HepG2 (cell line): Measurements from ENCODE around the gene RAB23. TPM values are rescaled to one million over a fixed set of nuclear protein-coding genes. Genes with fewer than 3 reads are reported as not detected.
A peak's percentile ranks its signal among the peaks of the same experiment; 100 is the strongest.

Source experiments
- BHLHE40 ChIP-seq: IDR thresholded peaks from 2 replicates; pipeline ENCODE4 v1.6.1; 2011; ENCODE audit warnings: low read length, improper control_type of control experiment
- CSRNP1 ChIP-seq: sonication (generic); formaldehyde crosslinking; IDR thresholded peaks from 2 replicates; pipeline ENCODE4 v1.8.1; 2023; ENCODE audit warnings: mild to moderate bottlenecking, missing genetic modification reagents
- FOXP4 ChIP-seq: sonication (generic); formaldehyde crosslinking; IDR thresholded peaks from 2 replicates; pipeline ENCODE4 v1.4.0; 2020; ENCODE audit warnings: missing genetic modification reagents
- GFI1 ChIP-seq: sonication (generic); formaldehyde crosslinking; IDR thresholded peaks from 2 replicates; pipeline ENCODE4 v1.5.0; 2020; ENCODE audit warnings: missing genetic modification reagents, mild to moderate bottlenecking, borderline replicate concordance
- HNRNPUL1 ChIP-seq: fragments of 200-400 bp; formaldehyde crosslinking; IDR thresholded peaks from 2 replicates; pipeline ENCODE4 v1.6.1; 2017; ENCODE audit warnings: low read depth, mild to moderate bottlenecking, low read length, moderate library complexity
- JDP2 ChIP-seq: sonication (generic); formaldehyde crosslinking; IDR thresholded peaks from 2 replicates; pipeline ENCODE4 v1.8.1; 2022; ENCODE audit warnings: missing genetic modification reagents, borderline replicate concordance
- KAT7 ChIP-seq: IDR thresholded peaks from 2 replicates; pipeline ENCODE4 v1.6.1; 2018; ENCODE audit warnings: borderline replicate concordance, missing compliant biosample characterization
- MAZ ChIP-seq, 2 experiments: sonication (generic) in 1 of 2; formaldehyde crosslinking in 1 of 2; IDR thresholded peaks; 2 replicates each; pipeline versions ENCODE4 v1.5.0 to v1.6.1; 2012 to 2020; ENCODE audit warnings: low read depth in 2 of 2, mild to moderate bottlenecking in 2 of 2, borderline replicate concordance in 1 of 2, improper control_type of control experiment in 1 of 2, low read length in 1 of 2, missing genetic modification reagents in 1 of 2, moderate library complexity in 1 of 2
- NAIF1 ChIP-seq: sonication (generic); formaldehyde crosslinking; IDR thresholded peaks from 2 replicates; pipeline ENCODE4 v1.5.0; 2020; ENCODE audit warnings: mild to moderate bottlenecking, missing genetic modification reagents, borderline replicate concordance
- NCOR1 ChIP-seq: fragments of 200-600 bp; sonication (generic); IDR thresholded peaks from 2 replicates; pipeline ENCODE4 v1.7.0; 2017; ENCODE audit warnings: antibody characterized with exemption, low read length, borderline replicate concordance
- NFE2L1 ChIP-seq: sonication (generic); formaldehyde crosslinking; IDR thresholded peaks from 2 replicates; pipeline ENCODE4 v1.4.0; 2020; ENCODE audit warnings: missing genetic modification reagents, mild to moderate bottlenecking, borderline replicate concordance
- PCBP1 ChIP-seq: fragments of 200-400 bp; formaldehyde crosslinking; IDR thresholded peaks from 2 replicates; pipeline ENCODE4 v1.6.1; 2017; ENCODE audit warnings: mild to moderate bottlenecking, low read depth, low read length, borderline replicate concordance
- SALL2 ChIP-seq: sonication (generic); formaldehyde crosslinking; IDR thresholded peaks from 2 replicates; pipeline ENCODE4 v1.8.1; 2023; ENCODE audit warnings: mild to moderate bottlenecking, missing genetic modification reagents, inconsistent platforms
- SOX13 ChIP-seq, 3 experiments: fragments of 450-650 bp in 1 of 3; sonication (generic) in 1 of 3; formaldehyde crosslinking in 1 of 3; IDR thresholded peaks in 2 of 3; conservative IDR thresholded peaks in 1 of 3; 2 replicates each; pipeline versions ENCODE4 v1.5.0 to v1.6.1; 2016 to 2020; ENCODE audit warnings: antibody characterized with exemption in 1 of 3, mild to moderate bottlenecking in 1 of 3, missing compliant biosample characterization in 1 of 3, missing genetic modification reagents in 1 of 3, moderate library complexity in 1 of 3
- SP140L ChIP-seq: sonication (generic); formaldehyde crosslinking; IDR thresholded peaks from 2 replicates; pipeline ENCODE4 v1.4.0; 2020; ENCODE audit warnings: missing genetic modification reagents, borderline replicate concordance
- SPEN ChIP-seq: sonication (generic); formaldehyde crosslinking; IDR thresholded peaks from 2 replicates; pipeline ENCODE4 v1.5.1; 2020; ENCODE audit warnings: low read depth, mild to moderate bottlenecking, missing genetic modification reagents
- TBX2 ChIP-seq: sonication (generic); formaldehyde crosslinking; IDR thresholded peaks from 2 replicates; pipeline ENCODE4 v1.5.0; 2020; ENCODE audit warnings: missing genetic modification reagents, mild to moderate bottlenecking, borderline replicate concordance
- XRCC5 ChIP-seq: fragments of 200-400 bp; formaldehyde crosslinking; optimal IDR thresholded peaks from 2 replicates; pipeline ENCODE3; 2017; ENCODE audit warnings: mild to moderate bottlenecking, low read length
- ZFP90 ChIP-seq: sonication (generic); formaldehyde crosslinking; IDR thresholded peaks from 2 replicates; pipeline ENCODE4 v1.8.0; 2022; ENCODE audit warnings: missing genetic modification reagents, mild to moderate bottlenecking, inconsistent platforms, borderline replicate concordance
- ZKSCAN8 ChIP-seq: IDR thresholded peaks from 2 replicates; pipeline ENCODE4 v1.6.1; 2016; ENCODE audit warnings: borderline replicate concordance, missing genetic modification reagents, missing compliant biosample characterization
- ZMYM4 ChIP-seq: sonication (generic); formaldehyde crosslinking; IDR thresholded peaks from 2 replicates; pipeline ENCODE4 v1.8.1; 2023; ENCODE audit warnings: mild to moderate bottlenecking, missing genetic modification reagents
- ZNF34 ChIP-seq: sonication (generic); formaldehyde crosslinking; IDR thresholded peaks from 2 replicates; pipeline ENCODE4 v1.4.0; 2020; ENCODE audit warnings: mild to moderate bottlenecking, missing genetic modification reagents, borderline replicate concordance
- ZNF567 ChIP-seq: sonication (generic); formaldehyde crosslinking; IDR thresholded peaks from 2 replicates; pipeline ENCODE4 v1.8.1; 2023; ENCODE audit warnings: mild to moderate bottlenecking, missing genetic modification reagents, borderline replicate concordance
- ZNF777 ChIP-seq: sonication (generic); formaldehyde crosslinking; IDR thresholded peaks from 2 replicates; pipeline ENCODE4 v1.4.0; 2020; ENCODE audit warnings: missing genetic modification reagents
- ZNF891 ChIP-seq: sonication (generic); formaldehyde crosslinking; IDR thresholded peaks from 2 replicates; pipeline ENCODE4 v1.5.0; 2020; ENCODE audit warnings: mild to moderate bottlenecking, missing genetic modification reagents
- polyA plus RNA-seq, 8 experiments: library from polyadenylated mRNA; depleted of rRNA in 3 of 8; stranded (reverse) in 7 of 8; unstranded in 1 of 8; fragments of >200 nt; fragmentation: Illumina TruSeq in 4 of 8; extraction: Trizol in 4 of 8; gene quantifications; 2 replicates each; pipeline versions ENCODE4 v1.2.1 to v1.2.3, GENCODE V29; 2011 to 2016; ENCODE audit warnings: low read depth in 4 of 8, missing spikeins in 1 of 8, mixed read lengths in 1 of 8; ENCODE audit not compliant: insufficient read depth in 1 of 8
- total RNA-seq, 5 experiments: library from RNA; depleted of rRNA; stranded (reverse); fragments of >200 nt; fragmentation: Illumina TruSeq; extraction: Trizol; gene quantifications; 2 replicates each; pipeline ENCODE4 v1.2.3, GENCODE V29; 2016; ENCODE audit warnings: low read depth in 1 of 5

Gene RAB23
- total and polyA plus RNA-seq, 2 of the 13 experiments (the other 11 are each of a cell fraction or from before 2014, with no cell fraction given), result 5.5 to 16.4 TPM

- TF ChIP-seq SOX13 (IDR thresholded peaks at IDR 0.05) (no peak), SOX13 (CRISPR knock-in tag; conservative IDR thresholded peaks at IDR 0.05 in 1 of 2, IDR thresholded peaks at IDR 0.05 in 1 of 2) (0 out of 4 replicates have a peak, but pooled peaks of 1 of the 2 experiments have one; percentile 36), ZNF567 (CRISPR knock-in tag) (no peak), ZNF34 (no peak), NFE2L1 (no peak), ZMYM4 (CRISPR knock-in tag) (peak; percentile 59; the same call in 1 of the 2 replicates), GFI1 (CRISPR knock-in tag) (peak; percentile 63; the same call in 1 of the 2 replicates), XRCC5 (peak; percentile 77), KAT7 (CRISPR knock-in tag) (peak; percentile 64; the same call in 1 of the 2 replicates), BHLHE40 (no peak), FOXP4 (CRISPR knock-in tag) (peak; percentile 27; the same call in 1 of the 2 replicates), SALL2 (CRISPR knock-in tag) (peak; percentile 36; the same call in 1 of the 2 replicates), ZKSCAN8 (CRISPR knock-in tag) (no peak), NCOR1 (no peak), PCBP1 (peak; percentile 71; the same call in 1 of the 2 replicates), ZFP90 (CRISPR knock-in tag) (peak; percentile 60; the same call in 1 of the 2 replicates), CSRNP1 (CRISPR knock-in tag) (0 out of 2 replicates have a peak, but pooled peaks have one; percentile 47), MAZ (IDR thresholded peaks at IDR 0.05; ENCODE audit: borderline replicate concordance, low read depth, low read length) (0 out of 2 replicates have a peak, but pooled peaks have one; percentile 17), MAZ (CRISPR knock-in tag; IDR thresholded peaks at IDR 0.05; ENCODE audit: low read depth) (no peak), JDP2 (CRISPR knock-in tag) (no peak), SPEN (CRISPR knock-in tag) (peak; percentile 61; the same call in 1 of the 2 replicates), NAIF1 (no peak), SP140L (CRISPR knock-in tag) (no peak), HNRNPUL1 (no peak), ZNF777 (peak; percentile 30; the same call in 1 of the 2 replicates), TBX2 (CRISPR knock-in tag) (no peak; the same call in 1 of the 2 replicates), ZNF891 (CRISPR knock-in tag) (peak; percentile 87; the same call in 1 of the 2 replicates)
Observed at GRCh38 chr6:57221191-57221935, 744 bp downstream of the RAB23 start (continued).
